Fibroblast of villous mesenchyme (primary cell): ENCODE results near the gene TMEFF1. TPM values are rescaled to one million over a fixed set of nuclear protein-coding genes. Genes with fewer than 3 reads are reported as not detected.

Source experiments
- DNase-seq: peaks from one replicate; pipeline ENCODE4 v3.0.0-alpha.2; 2010; ENCODE audit warnings: low read depth
- H3K4me3 ChIP-seq: 2 replicates; pipeline ENCODE4 v1.5.1; 2011; ENCODE audit warnings: low read depth, mild to moderate bottlenecking, low read length
- total RNA-seq: library from RNA; depleted of rRNA; stranded (reverse); fragments of >200 nt; gene quantifications from 2 replicates; pipeline ENCODE4 v1.2.3, GENCODE V29; 2012
- TF ChIP-seq, protein P1 (sequence below): IDR thresholded peaks from 2 replicates; pipeline ENCODE4 v1.5.1; 2012; ENCODE audit warnings: low read depth, mild to moderate bottlenecking, low read length; ENCODE audit not compliant: insufficient read depth

The TMEFF1 gene
- total RNA-seq, 1 donor, result 0.43 TPM

- no peak for DNase-seq
- TF ChIP-seq, protein P1, sequence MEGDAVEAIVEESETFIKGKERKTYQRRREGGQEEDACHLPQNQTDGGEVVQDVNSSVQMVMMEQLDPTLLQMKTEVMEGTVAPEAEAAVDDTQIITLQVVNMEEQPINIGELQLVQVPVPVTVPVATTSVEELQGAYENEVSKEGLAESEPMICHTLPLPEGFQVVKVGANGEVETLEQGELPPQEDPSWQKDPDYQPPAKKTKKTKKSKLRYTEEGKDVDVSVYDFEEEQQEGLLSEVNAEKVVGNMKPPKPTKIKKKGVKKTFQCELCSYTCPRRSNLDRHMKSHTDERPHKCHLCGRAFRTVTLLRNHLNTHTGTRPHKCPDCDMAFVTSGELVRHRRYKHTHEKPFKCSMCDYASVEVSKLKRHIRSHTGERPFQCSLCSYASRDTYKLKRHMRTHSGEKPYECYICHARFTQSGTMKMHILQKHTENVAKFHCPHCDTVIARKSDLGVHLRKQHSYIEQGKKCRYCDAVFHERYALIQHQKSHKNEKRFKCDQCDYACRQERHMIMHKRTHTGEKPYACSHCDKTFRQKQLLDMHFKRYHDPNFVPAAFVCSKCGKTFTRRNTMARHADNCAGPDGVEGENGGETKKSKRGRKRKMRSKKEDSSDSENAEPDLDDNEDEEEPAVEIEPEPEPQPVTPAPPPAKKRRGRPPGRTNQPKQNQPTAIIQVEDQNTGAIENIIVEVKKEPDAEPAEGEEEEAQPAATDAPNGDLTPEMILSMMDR, result no peak
- H3K4me3 ChIP-seq, result no peak overlapping the region
These were observed 61.5 kb downstream of the TMEFF1 start for GRCh38 chr9:100534401-100534800.

- no peak for DNase-seq
- TF ChIP-seq, protein P1, result no peak
- H3K4me3 ChIP-seq, result no peak overlapping the region
These were observed 67.4 kb downstream of the TMEFF1 start for GRCh38 chr9:100540327-100540726.

DNA sequence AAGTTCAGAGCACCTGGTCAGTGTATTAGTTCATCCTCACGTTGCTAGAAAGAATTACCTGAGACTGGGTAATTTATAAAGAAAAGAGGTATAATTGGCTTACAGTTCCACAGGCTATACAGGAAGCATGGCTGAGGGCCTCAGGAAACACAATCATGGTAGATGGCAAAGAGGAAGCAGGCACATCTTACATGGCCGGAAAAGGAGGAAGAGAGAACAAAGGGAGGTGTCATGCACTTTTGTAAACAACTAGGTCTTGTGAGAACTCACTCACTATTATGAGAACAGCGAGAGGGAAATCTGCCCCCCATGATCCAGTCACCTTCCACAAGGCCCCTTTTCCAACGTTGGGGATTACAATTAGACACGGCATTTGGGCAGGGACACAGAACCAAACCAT, 76.1 kb downstream of the TMEFF1 start:
- no peak for DNase-seq
- TF ChIP-seq, protein P1, result no peak

GRCh38 chr9:100554935-100555401, 82.0 kb downstream of the TMEFF1 start:
- H3K4me3 ChIP-seq, result no peak overlapping the region
- TF ChIP-seq, protein P1, result no peak
- peak; percentile 64 for DNase-seq

More for the DNA sequence above, 76.1 kb downstream of the TMEFF1 start:
- no peak overlapping the region for H3K4me3 ChIP-seq

- H3K4me3 ChIP-seq, result no peak overlapping the region
- DNase-seq, result no peak
These were observed 82.5 kb downstream of the TMEFF1 start for GRCh38 chr9:100555471-100555870.

GRCh38 chr9:100557053-100557452, 84.1 kb downstream of the TMEFF1 start:
- DNase-seq, result no peak
- TF ChIP-seq, protein P1, result no peak
- H3K4me3 ChIP-seq, result no peak overlapping the region

More at GRCh38 chr9:100555471-100555870, 82.5 kb downstream of the TMEFF1 start:
- TF ChIP-seq, protein P1, result no peak

DNA sequence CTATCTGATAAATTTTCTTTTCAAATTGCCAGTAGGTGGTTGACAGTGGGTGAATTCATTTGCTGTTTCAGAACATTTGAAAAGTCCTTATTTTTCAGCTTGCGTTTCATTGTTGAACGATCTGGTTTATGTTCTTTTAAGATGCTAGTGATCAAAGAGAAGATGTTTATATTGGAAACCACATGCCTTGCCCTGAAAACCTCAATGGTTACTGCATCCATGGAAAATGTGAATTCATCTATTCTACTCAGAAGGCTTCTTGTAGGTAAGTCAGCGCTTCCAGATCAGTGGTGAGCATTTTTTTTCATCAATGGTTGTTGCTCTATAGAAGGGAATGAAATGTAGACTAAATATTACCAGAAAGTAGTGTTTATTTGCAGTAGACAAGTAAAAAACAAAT, 88.3 kb downstream of the TMEFF1 start:
- TF ChIP-seq, protein P1, result no peak
- no peak for DNase-seq

More for the DNA sequence above, 88.3 kb downstream of the TMEFF1 start:
- H3K4me3 ChIP-seq, result no peak overlapping the region
